Fibroblast of mammary gland (primary cell): Measurements from ENCODE around the gene PPP1R12C.
"Not testable (repeated sequence)": the region's sequence is repeated elsewhere in the genome, so short reads cannot be mapped to it uniquely, and the experiment has no call there.

Experiments used
- DNase-seq: peaks from one replicate; pipeline ENCODE4 v3.0.0-alpha.2; 2010; ENCODE audit warnings: low read depth
- H3K4me3 ChIP-seq: 2 replicates; pipeline ENCODE4 v1.5.1; 2011; ENCODE audit warnings: low read depth, mild to moderate bottlenecking, low read length, moderate library complexity; ENCODE audit not compliant: control insufficient read depth
- TF ChIP-seq, protein P1 (sequence below): conservative IDR thresholded peaks from 2 replicates; pipeline ENCODE4 v1.5.1; 2011; ENCODE audit warnings: low read depth, low read length, inconsistent platforms; ENCODE audit not compliant: control insufficient read depth, insufficient read depth

The PPP1R12C gene

GRCh38 chr19:55160128-55160985, 42.9 kb upstream of the PPP1R12C start:
- DNase-seq: peak; percentile 79
- TF ChIP-seq, protein P1, sequence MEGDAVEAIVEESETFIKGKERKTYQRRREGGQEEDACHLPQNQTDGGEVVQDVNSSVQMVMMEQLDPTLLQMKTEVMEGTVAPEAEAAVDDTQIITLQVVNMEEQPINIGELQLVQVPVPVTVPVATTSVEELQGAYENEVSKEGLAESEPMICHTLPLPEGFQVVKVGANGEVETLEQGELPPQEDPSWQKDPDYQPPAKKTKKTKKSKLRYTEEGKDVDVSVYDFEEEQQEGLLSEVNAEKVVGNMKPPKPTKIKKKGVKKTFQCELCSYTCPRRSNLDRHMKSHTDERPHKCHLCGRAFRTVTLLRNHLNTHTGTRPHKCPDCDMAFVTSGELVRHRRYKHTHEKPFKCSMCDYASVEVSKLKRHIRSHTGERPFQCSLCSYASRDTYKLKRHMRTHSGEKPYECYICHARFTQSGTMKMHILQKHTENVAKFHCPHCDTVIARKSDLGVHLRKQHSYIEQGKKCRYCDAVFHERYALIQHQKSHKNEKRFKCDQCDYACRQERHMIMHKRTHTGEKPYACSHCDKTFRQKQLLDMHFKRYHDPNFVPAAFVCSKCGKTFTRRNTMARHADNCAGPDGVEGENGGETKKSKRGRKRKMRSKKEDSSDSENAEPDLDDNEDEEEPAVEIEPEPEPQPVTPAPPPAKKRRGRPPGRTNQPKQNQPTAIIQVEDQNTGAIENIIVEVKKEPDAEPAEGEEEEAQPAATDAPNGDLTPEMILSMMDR: peak; percentile 75
- H3K4me3 ChIP-seq: no peak overlapping the region

GRCh38 chr19:55158848-55159749, 41.7 kb upstream of the PPP1R12C start:
- TF ChIP-seq, protein P1: no peak
- no peak overlapping the region for H3K4me3 ChIP-seq
- peak; percentile 61 for DNase-seq

DNA sequence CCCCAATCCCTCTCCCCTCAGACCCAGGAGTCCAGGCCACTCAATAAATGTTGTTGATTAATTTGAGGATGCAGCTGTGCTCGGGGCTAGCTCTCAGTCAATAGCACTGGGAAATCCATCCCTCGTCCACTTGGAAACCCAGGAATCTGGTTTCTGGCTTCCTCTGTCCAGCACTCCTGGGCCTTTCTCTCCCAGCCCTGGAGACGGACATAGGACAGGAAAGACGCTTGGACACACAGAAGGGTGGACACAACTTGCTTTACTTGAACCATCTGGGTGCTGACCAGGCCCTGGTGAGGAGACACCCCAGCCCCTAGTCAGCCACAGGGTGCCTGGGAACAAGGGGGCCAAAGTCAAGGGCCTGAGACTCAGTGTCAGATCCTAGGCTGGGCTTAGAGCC, 41.0 kb upstream of the PPP1R12C start:
- TF ChIP-seq, protein P1: no peak
- H3K4me3 ChIP-seq: no peak overlapping the region
- DNase-seq: no peak

DNA sequence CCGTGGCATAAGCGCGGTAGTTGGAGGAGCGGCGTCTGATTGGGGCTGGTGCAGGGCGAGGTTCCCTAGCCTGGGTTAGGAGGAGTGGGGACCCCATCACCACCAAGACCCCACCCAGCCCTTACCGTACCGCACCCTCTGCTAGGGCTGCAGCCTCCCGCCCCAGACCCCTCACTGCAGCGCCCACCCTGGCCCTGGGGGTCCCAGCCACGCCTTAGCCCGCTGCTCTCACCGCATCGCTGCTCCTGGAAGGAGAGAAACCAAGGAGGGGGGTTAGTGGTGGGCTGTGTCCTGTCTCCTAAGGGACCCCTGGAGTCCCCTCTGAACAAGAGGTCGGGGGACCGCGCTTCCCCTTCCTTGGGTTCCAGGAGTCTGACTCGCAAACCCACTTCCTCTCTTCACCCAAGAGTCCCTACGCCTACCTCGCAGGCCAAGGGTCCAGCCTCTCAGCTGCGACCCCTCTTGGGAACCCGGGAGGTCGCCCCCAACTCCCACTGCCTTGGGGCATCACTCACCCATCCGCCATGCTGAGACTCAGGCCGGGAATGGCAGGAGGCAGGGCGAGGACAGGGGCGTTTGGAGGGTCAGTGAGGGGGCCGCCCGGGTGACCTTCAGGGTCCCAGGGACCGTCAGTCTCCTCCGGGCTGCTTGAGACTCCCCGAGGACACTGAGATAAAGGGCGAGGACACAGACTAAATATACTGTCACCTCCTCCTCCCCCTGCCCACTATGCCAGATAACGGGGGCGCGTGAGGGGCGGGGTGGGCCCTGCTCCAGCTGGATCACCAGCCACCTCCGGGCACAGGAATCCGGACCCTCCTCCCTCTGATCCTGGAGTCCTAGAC, 39.8 kb upstream of the PPP1R12C start, which contains the start of gene TNNI3:
TSS of gene TNNI3 (minus strand) at position 669 of the 845 bp plus-strand sequence. CDS start at position 526, 143 bp downstream.
- no peak for DNase-seq
- TF ChIP-seq, protein P1: no peak
- H3K4me3 ChIP-seq: no peak within 1 kb of the TSS

DNA sequence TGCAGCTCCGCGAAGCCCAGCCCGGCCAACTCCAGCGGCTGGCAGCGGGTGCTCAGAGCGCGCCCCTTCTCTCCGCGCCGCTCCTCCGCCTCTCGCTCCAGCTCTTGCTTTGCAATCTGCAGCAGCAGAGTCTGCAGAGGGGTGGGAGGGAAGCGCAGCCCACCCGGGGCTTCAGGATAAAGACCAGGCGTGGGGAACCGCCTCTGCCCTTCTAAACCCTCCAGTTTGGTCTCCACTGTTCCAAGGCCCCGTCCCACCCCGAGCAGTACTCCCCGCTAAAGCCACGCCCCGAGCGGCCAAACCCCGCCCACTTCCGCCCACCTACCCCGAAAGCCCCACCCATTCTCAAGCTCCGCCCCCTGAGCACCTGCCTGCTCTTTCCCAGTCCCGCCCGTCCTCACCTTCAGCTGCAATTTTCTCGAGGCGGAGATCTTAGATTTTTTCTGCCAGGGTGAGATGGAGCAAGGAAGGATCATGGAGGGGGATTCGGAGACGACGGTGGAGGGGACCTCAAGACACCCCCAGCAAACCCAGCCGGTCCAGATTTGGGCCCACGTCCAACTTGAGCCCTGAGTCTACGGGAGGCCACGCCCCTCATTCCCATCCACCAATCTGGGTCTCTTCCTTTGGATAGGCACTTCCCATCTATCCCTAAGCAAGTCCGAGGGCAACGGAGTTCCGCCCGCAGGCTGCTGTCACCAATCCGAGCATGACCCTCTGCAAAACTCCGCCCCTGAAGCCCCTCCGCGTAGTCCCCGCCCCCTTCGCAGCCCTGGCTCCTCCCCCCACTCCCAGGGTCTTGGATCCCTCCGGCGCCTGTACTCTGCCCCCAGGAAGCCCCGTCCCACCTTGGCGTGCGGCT, 39.0 kb upstream of the PPP1R12C start:
- peak; percentile 62 for DNase-seq
- no peak overlapping the region for H3K4me3 ChIP-seq
- TF ChIP-seq, protein P1: no peak

- not testable (repeated sequence) for DNase-seq, H3K4me3 ChIP-seq
These were observed 38.3 kb upstream of the PPP1R12C start for GRCh38 chr19:55155784-55156183.
